Liver (tissue), 9 donors: ENCODE measurements around the gene NKAIN1. TPM values are rescaled to one million over a fixed set of nuclear protein-coding genes. Genes with fewer than 3 reads are reported as not detected.

Experiments used
- DNase-seq: peaks from one replicate; pipeline ENCODE4 v3.0.0-alpha.2; 2017; ENCODE audit warnings: low spot score
- H3K27ac ChIP-seq, 2 donors: one replicate each; pipeline ENCODE4 v1.7.0; 2013; ENCODE audit warnings: inconsistent platforms in 2 of 2, low read length in 2 of 2, control low read depth in 1 of 2, low read depth in 1 of 2, mild to moderate bottlenecking in 1 of 2
- H3K27me3 ChIP-seq, 4 donors: one replicate each; pipeline versions ENCODE4 v1.6.1 to v1.7.0; 2013; ENCODE audit warnings: low read length in 3 of 4, inconsistent platforms in 1 of 4, mild to moderate bottlenecking in 1 of 4, moderate library complexity in 1 of 4; ENCODE audit not compliant: control insufficient read depth in 4 of 4, insufficient read depth in 4 of 4
- H3K36me3 ChIP-seq, 4 donors: one replicate each; pipeline versions ENCODE4 v1.6.1 to v1.7.0; 2013; ENCODE audit warnings: low read length in 3 of 4, mild to moderate bottlenecking in 3 of 4, low read depth in 1 of 4, moderate library complexity in 1 of 4; ENCODE audit not compliant: control insufficient read depth in 4 of 4, insufficient read depth in 3 of 4
- H3K4me1 ChIP-seq, 4 donors: one replicate each; pipeline versions ENCODE4 v1.6.1 to v1.7.0; 2013; ENCODE audit warnings: low read length in 3 of 4, mild to moderate bottlenecking in 3 of 4, moderate library complexity in 1 of 4; ENCODE audit not compliant: control insufficient read depth in 4 of 4, insufficient read depth in 4 of 4
- H3K4me3 ChIP-seq, 3 donors: one replicate each; pipeline versions ENCODE4 v1.6.1 to v1.7.0; 2013; ENCODE audit warnings: low read length in 3 of 3, control low read depth in 1 of 3, low read depth in 1 of 3, mild to moderate bottlenecking in 1 of 3
- H3K9ac ChIP-seq, 2 donors: one replicate each; pipeline ENCODE4 v1.7.0; 2013; ENCODE audit warnings: low read length in 2 of 2, mild to moderate bottlenecking in 2 of 2, moderate library complexity in 2 of 2, control low read depth in 1 of 2, low read depth in 1 of 2
- H3K9me3 ChIP-seq, 4 donors: one replicate each; pipeline versions ENCODE4 v1.6.1 to v1.7.0; 2013; ENCODE audit warnings: low read length in 3 of 4; ENCODE audit not compliant: control insufficient read depth in 4 of 4
- ATF3 ChIP-seq: IDR thresholded peaks from 2 replicates; pipeline ENCODE4 v1.6.1; 2016; ENCODE audit warnings: antibody characterized with exemption
- CTCF ChIP-seq: fragments of 150-350 bp; IDR thresholded peaks from 2 replicates; pipeline ENCODE4 v1.5.1; 2017; ENCODE audit warnings: improper control_type of control experiment, low read depth, low read length; ENCODE audit not compliant: missing input control
- EGR1 ChIP-seq, 2 donors: IDR thresholded peaks; 2 replicates each; pipeline ENCODE4 v1.6.1; 2016 to 2018; ENCODE audit warnings: antibody characterized with exemption in 2 of 2, low read depth in 2 of 2
- GABPA ChIP-seq, 2 donors: IDR thresholded peaks in 1 of 2; conservative IDR thresholded peaks in 1 of 2; 2 replicates each; pipeline ENCODE4 v1.6.1; 2016; ENCODE audit warnings: antibody characterized with exemption in 2 of 2, mild to moderate bottlenecking in 1 of 2, moderate library complexity in 1 of 2
- JUND ChIP-seq, 2 donors: IDR thresholded peaks; 2 replicates each; pipeline ENCODE4 v1.6.1; 2016; ENCODE audit warnings: antibody characterized with exemption in 2 of 2
- MAX ChIP-seq: IDR thresholded peaks from 2 replicates; pipeline ENCODE4 v1.6.1; 2016; ENCODE audit warnings: antibody characterized with exemption
- NR2F2 ChIP-seq: IDR thresholded peaks from 2 replicates; pipeline ENCODE4 v1.6.1; 2016; ENCODE audit warnings: antibody characterized with exemption
- RAD21 ChIP-seq, 2 donors: IDR thresholded peaks; 2 replicates each; pipeline ENCODE4 v1.6.1; 2016; ENCODE audit warnings: antibody characterized with exemption in 2 of 2, mild to moderate bottlenecking in 2 of 2
- SP1 ChIP-seq: IDR thresholded peaks from 2 replicates; pipeline ENCODE4 v1.6.1; 2018; ENCODE audit warnings: antibody characterized with exemption, mild to moderate bottlenecking
- TAF1 ChIP-seq: conservative IDR thresholded peaks from 2 replicates; pipeline ENCODE4 v1.6.1; 2016; ENCODE audit warnings: antibody characterized with exemption, mild to moderate bottlenecking
- YY1 ChIP-seq: IDR thresholded peaks from 2 replicates; pipeline ENCODE4 v1.6.1; 2016; ENCODE audit warnings: antibody characterized with exemption, mild to moderate bottlenecking
- ZBTB33 ChIP-seq: IDR thresholded peaks from 2 replicates; pipeline ENCODE4 v1.6.1; 2016; ENCODE audit warnings: antibody characterized with exemption
- WGBS: extraction: QIAGEN DNeasy Blood & Tissue Kit; methylation state at CpG from one replicate; pipeline ENCODE4 v1.1.7; 2013; 5-methylcytosine and 5-hydroxymethylcytosine counted together
- polyA plus RNA-seq, 2 donors: library from polyadenylated mRNA; stranded (reverse) in 1 of 2; unstranded in 1 of 2; fragments of 200-250 nt in 1 of 2; fragments of >200 nt in 1 of 2; fragmentation: Nextera tagmentation in 1 of 2; extraction: Ambion mirVana in 1 of 2; gene quantifications; one replicate each; pipeline versions ENCODE4 v1.2.1 to v1.2.3, GENCODE V29; 2013 to 2015
- total RNA-seq, 2 donors: library from RNA; depleted of rRNA; stranded (reverse); fragments of >200 nt; gene quantifications; one replicate each; pipeline ENCODE4 v1.2.3, GENCODE V29; 2014
- donor health status: healthy.
- donor health status: healthy.
- donor health status: healthy.
- donor health status: healthy.
- donor health status: healthy.

The NKAIN1 gene
- total and polyA plus RNA-seq, 4 donors = not detected

- H3K36me3 ChIP-seq = no peaks in the 10 kb centered on the region
- no peaks in the 10 kb centered on the region for H3K27me3 ChIP-seq
- no peak overlapping the region for H3K9ac ChIP-seq
- DNase-seq = peak; percentile 81
- TF ChIP-seq ZBTB33 (no peak), TAF1 (no peak), JUND (IDR thresholded peaks at IDR 0.05) (no peak), SP1 (peak; percentile 12), ATF3 (no peak)
- H3K4me3 ChIP-seq = peak overlapping the region in 2 of 3 donors; percentile 56 to 85
- 6% methylated on average over 51 of the region's 51 CpGs for WGBS
- no peaks in the 10 kb centered on the region for H3K9me3 ChIP-seq
- H3K4me1 ChIP-seq = peaks cover 0 to 5% (median 2%) of the 10 kb centered on the region in 4 donors
- no peak overlapping the region for H3K27ac ChIP-seq
These were observed 85.0 kb downstream of the NKAIN1 start for GRCh38 chr1:31154632-31155215.

- no peak overlapping the region for H3K27ac ChIP-seq
- no peak overlapping the region for H3K9ac ChIP-seq
- WGBS = 90% methylated on average over 19 of the region's 19 CpGs
- DNase-seq = no peak
- peak overlapping the region in 2 of 3 donors; percentile 56 to 85 for H3K4me3 ChIP-seq
- no peak for TF ChIP-seq CTCF
- TF ChIP-seq EGR1 (IDR thresholded peaks at IDR 0.05; ENCODE audit: low read depth in 2 of 2) = no peak
- no peak for TF ChIP-seq NR2F2
- no peak for TF ChIP-seq ZBTB33
- TF ChIP-seq JUND (IDR thresholded peaks at IDR 0.05) = no peak
- TF ChIP-seq GABPA (IDR thresholded peaks at IDR 0.05 in 1 of 2, conservative IDR thresholded peaks at IDR 0.05 in 1 of 2) = no peak
- TF ChIP-seq RAD21 (IDR thresholded peaks at IDR 0.05) = no peak
- no peak for TF ChIP-seq MAX
- TF ChIP-seq YY1 = no peak
- peaks cover 0 to 5% (median 2%) of the 10 kb centered on the region in 4 donors for H3K4me1 ChIP-seq
- no peaks in the 10 kb centered on the region for H3K9me3 ChIP-seq
- H3K27me3 ChIP-seq = no peaks in the 10 kb centered on the region
- H3K36me3 ChIP-seq = no peaks in the 10 kb centered on the region
These were observed 85.6 kb downstream of the NKAIN1 start for GRCh38 chr1:31154000-31154631.
